Memory B cell (primary cell): Measurements from ENCODE around the gene BBC3.
"Not testable (repeated sequence)": the region's sequence is repeated elsewhere in the genome, so short reads cannot be mapped to it uniquely, and the experiment has no call there.

ENCODE experiments used
- ATAC-seq: fragments of 150-1000 bp; cut with Tn5 transposase; 2 replicates; pipeline ENCODE4 v1.10.0; 2021; ENCODE audit warnings: low read depth, mild to moderate bottlenecking, moderate library complexity
- DNase-seq, 2 donors: peaks; one replicate each; pipeline ENCODE4 v3.0.0; 2022; ENCODE audit warnings: low spot score in 2 of 2
- H3K27ac Mint-ChIP-seq: one replicate; pipeline ENCODE4 v1.8.0; 2022; ENCODE audit warnings: mild to moderate bottlenecking, moderate library complexity, mixed read lengths
- H3K27me3 Mint-ChIP-seq: one replicate; pipeline ENCODE4 v1.8.0; 2022; ENCODE audit warnings: mixed read lengths
- H3K36me3 Mint-ChIP-seq: one replicate; pipeline ENCODE4 v1.8.0; 2022; ENCODE audit warnings: mild to moderate bottlenecking, mixed read lengths
- H3K4me1 Mint-ChIP-seq: one replicate; pipeline ENCODE4 v1.8.0; 2022; ENCODE audit warnings: mixed read lengths
- H3K4me3 Mint-ChIP-seq: one replicate; pipeline ENCODE4 v1.8.0; 2022; ENCODE audit warnings: mild to moderate bottlenecking, moderate library complexity, mixed read lengths
- H3K9me3 Mint-ChIP-seq: one replicate; pipeline ENCODE4 v1.8.0; 2022; ENCODE audit warnings: mixed read lengths

BBC3 gene

GRCh38 chr19:47230921-47231214 lies at the start of gene BBC3:
TSS of gene BBC3 (minus strand) at chr19:47231199. CDS start at chr19:47228431, 2,768 bp downstream.
- ATAC-seq (no peak), DNase-seq (no peak)
- Mint-ChIP-seq H3K4me1 (peaks cover 14% of the 10 kb centered on the region), H3K27me3 (no peaks in the 10 kb centered on the region), H3K4me3 (peak within 1 kb of the TSS; percentile 74), H3K36me3 (no peaks in the 10 kb centered on the region), H3K27ac (peak within 1 kb of the TSS; percentile 24), H3K9me3 (no peaks in the 10 kb centered on the region)

DNA sequence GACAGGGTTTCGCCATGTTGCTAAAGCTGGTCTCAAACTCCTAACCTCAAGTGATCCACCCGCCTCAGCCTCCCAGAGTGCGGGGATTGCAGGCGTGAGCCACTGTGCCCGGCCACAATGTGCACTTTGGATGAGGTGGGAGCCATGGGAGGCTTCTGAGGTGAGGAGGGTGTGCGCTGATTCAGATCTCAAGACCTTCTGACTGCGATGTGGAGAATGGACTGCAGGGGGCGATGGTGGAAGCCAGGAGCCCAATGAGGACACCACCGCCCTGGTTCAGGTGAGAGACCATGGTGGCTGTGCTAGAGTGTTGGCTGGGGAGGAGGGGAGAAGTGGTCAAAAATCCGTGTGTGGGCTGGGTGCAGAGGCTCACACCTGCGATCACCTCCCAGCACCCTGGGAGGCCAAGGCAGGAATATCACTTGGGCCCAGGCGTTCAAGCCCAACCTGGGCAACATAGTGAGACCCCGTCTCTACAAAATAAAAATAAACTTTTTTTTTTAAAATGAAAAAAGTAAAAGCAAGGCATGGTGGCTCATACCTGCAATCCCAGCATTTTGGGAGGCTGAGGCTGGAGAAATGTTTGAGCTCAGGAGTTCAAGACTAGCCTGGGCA lies 49.3 kb upstream of the BBC3 start:
- H3K4me1 Mint-ChIP-seq, result peaks cover 16% of the 10 kb centered on the region
- no peaks in the 10 kb centered on the region for H3K9me3 Mint-ChIP-seq
- no peaks in the 10 kb centered on the region for H3K27me3 Mint-ChIP-seq
- H3K36me3 Mint-ChIP-seq, result peaks cover 2% of the 10 kb centered on the region
- DNase-seq, result no peak
- H3K4me3 Mint-ChIP-seq, result no peak overlapping the region
- peak; percentile 59 for ATAC-seq
- no peak overlapping the region for H3K27ac Mint-ChIP-seq

- not testable (repeated sequence) for ATAC-seq, H3K27ac Mint-ChIP-seq, H3K9me3 Mint-ChIP-seq, DNase-seq, H3K27me3 Mint-ChIP-seq, H3K4me3 Mint-ChIP-seq, H3K36me3 Mint-ChIP-seq
- peaks cover 22% of the 10 kb centered on the region for H3K4me1 Mint-ChIP-seq
Measured at GRCh38 chr19:47276513-47276912, 45.5 kb upstream of the BBC3 start.

DNA sequence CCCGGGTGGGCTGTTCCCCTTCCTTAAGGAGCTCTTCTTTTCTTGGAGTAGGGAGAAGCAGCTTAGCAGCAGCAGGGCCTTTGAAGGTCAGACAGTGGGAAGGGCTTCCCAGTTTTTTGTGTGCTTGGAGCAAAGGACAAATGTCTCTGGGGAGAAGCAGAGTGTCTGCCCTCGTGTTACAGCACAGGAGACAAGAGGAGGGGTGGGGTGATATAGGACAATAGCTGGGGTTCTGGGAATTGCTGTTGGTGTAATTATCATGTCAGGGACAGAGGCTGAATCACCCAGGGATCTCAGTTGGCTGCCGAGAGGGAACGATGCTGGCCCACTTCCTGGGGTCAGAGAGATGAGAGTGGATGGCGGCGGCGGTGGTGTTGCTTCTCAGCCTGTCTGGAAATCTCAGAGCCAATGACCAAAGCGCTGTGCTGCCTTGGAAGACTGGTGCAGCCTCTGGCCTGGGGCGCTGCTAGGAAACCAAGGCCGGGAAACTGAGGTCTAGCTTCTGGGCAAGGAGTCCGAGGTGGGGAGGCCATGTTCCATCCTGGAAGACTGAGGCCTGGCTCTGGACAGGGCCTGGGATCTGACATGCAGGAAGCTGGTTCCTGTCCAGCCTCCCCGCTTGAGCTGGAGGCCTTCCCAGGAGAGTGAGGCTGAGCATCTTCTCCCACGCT lies 44.9 kb upstream of the BBC3 start:
- H3K4me3 Mint-ChIP-seq, result peak overlapping the region; percentile 82
- no peaks in the 10 kb centered on the region for H3K9me3 Mint-ChIP-seq
- DNase-seq (no peak), ATAC-seq (no peak)
- H3K27me3 Mint-ChIP-seq, result no peaks in the 10 kb centered on the region
- H3K36me3 Mint-ChIP-seq, result peaks cover 4% of the 10 kb centered on the region
- H3K4me1 Mint-ChIP-seq, result peaks cover 22% of the 10 kb centered on the region
- peak overlapping the region; percentile 79 for H3K27ac Mint-ChIP-seq

GRCh38 chr19:47274891-47275761 lies 44.1 kb upstream of the BBC3 start:
- peak; percentile 30 for ATAC-seq
- Mint-ChIP-seq H3K4me1 (peaks cover 22% of the 10 kb centered on the region), H3K27ac (peak overlapping the region; percentile 79), H3K36me3 (peaks cover 10% of the 10 kb centered on the region), H3K27me3 (no peaks in the 10 kb centered on the region), H3K4me3 (peak overlapping the region; percentile 82), H3K9me3 (no peaks in the 10 kb centered on the region)
- no peak for DNase-seq

GRCh38 chr19:47274071-47274890 lies 43.3 kb upstream of the BBC3 start, which contains the start of gene INAFM1:
TSS of gene INAFM1 (plus strand) at chr19:47274885. CDS start at chr19:47274920, 35 bp downstream.
- Mint-ChIP-seq H3K27ac (peak within 1 kb of the TSS; percentile 99), H3K4me1 (peaks cover 22% of the 10 kb centered on the region), H3K36me3 (peaks cover 13% of the 10 kb centered on the region), H3K9me3 (no peaks in the 10 kb centered on the region), H3K27me3 (no peaks in the 10 kb centered on the region), H3K4me3 (peak within 1 kb of the TSS; percentile 99)
- ATAC-seq (peak; percentile 69), DNase-seq (peak; percentile 100)

DNA sequence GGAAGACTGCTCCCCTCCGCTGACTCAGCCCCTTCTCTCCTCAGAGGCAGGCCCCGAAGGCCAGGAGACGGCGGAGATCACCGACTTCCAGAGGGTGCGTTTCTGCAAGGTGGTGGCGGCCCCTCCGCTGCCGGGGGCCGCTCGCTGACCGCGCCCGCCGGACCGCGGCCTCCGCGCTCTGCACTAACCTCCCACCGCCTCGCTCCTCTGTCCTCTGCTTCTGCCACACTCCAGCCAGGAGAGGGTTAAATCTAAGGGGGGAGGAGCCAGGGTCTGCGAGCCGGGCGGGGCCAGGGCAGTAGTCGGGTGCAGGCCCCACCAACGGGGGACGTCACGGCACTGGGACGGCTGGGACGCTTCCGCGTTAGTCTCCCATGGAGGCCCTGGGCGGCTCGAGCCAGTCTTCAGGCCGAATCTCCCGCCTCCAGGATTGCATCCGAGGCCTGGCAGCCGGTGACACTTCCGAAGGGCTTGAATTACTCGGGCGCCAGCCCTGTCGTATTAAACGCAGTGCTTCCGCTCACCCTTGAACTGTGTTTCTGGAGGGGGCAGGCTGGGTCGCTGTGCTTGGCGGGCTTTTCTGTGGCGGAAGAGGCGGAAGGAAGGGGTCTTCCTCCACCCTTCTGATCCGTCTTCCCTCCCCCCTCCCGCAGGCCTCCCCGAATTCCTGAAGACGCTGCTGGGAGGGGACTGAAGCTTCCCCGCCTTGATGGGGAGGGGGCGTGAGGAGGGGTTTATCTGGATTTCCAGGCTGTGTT lies 42.5 kb upstream of the BBC3 start:
- H3K9me3 Mint-ChIP-seq, result no peaks in the 10 kb centered on the region
- ATAC-seq, result peak; percentile 60
- no peaks in the 10 kb centered on the region for H3K27me3 Mint-ChIP-seq
- peak; percentile 87 to 88 for DNase-seq
- peaks cover 16% of the 10 kb centered on the region for H3K36me3 Mint-ChIP-seq
- peak overlapping the region; percentile 99 for H3K4me3 Mint-ChIP-seq
- peaks cover 22% of the 10 kb centered on the region for H3K4me1 Mint-ChIP-seq
- peak overlapping the region; percentile 99 for H3K27ac Mint-ChIP-seq

GRCh38 chr19:47272448-47273312 lies 41.7 kb upstream of the BBC3 start:
- Mint-ChIP-seq H3K4me1 (peaks cover 19% of the 10 kb centered on the region), H3K27me3 (no peaks in the 10 kb centered on the region), H3K36me3 (peaks cover 16% of the 10 kb centered on the region), H3K27ac (peak overlapping the region; percentile 99), H3K9me3 (no peaks in the 10 kb centered on the region), H3K4me3 (peak overlapping the region; percentile 99)
- ATAC-seq (no peak), DNase-seq (no peak)

DNA sequence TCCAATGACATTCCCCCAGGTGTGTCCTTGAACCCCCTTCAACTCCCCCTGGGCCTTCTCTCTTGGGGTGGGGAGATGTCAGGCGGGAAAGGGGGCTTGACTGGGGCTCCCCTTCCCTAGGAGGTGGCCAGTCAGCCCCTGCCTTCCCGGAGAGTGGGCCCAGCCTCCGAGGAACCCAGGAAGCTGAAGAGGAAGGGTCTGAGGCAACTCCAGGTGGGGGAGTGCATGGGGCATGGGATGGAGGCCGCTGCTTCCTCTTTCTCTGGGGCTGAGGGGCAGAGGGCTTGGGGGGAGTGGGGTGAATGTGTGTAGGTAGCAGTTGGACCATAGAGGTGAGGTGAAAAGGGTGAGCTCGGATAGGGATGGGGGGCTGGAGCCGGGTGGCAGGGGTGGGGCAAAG lies 41.0 kb upstream of the BBC3 start:
- no peaks in the 10 kb centered on the region for H3K27me3 Mint-ChIP-seq
- no peak overlapping the region for H3K27ac Mint-ChIP-seq
- DNase-seq, result no peak
- peaks cover 16% of the 10 kb centered on the region for H3K36me3 Mint-ChIP-seq
- peaks cover 19% of the 10 kb centered on the region for H3K4me1 Mint-ChIP-seq
- H3K9me3 Mint-ChIP-seq, result no peaks in the 10 kb centered on the region
- no peak for ATAC-seq
- H3K4me3 Mint-ChIP-seq, result peak overlapping the region; percentile 99

- no peak overlapping the region for H3K27ac Mint-ChIP-seq
- no peaks in the 10 kb centered on the region for H3K9me3 Mint-ChIP-seq
- DNase-seq, result no peak
- ATAC-seq, result no peak
- H3K36me3 Mint-ChIP-seq, result peaks cover 18% of the 10 kb centered on the region
- no peaks in the 10 kb centered on the region for H3K27me3 Mint-ChIP-seq
- H3K4me3 Mint-ChIP-seq, result no peak overlapping the region
- H3K4me1 Mint-ChIP-seq, result peaks cover 13% of the 10 kb centered on the region
Measured at GRCh38 chr19:47270408-47270807, 39.4 kb upstream of the BBC3 start.

- Mint-ChIP-seq H3K36me3 (peaks cover 20% of the 10 kb centered on the region), H3K4me1 (peaks cover 10% of the 10 kb centered on the region), H3K9me3 (no peaks in the 10 kb centered on the region), H3K27ac (no peak overlapping the region), H3K27me3 (no peaks in the 10 kb centered on the region), H3K4me3 (no peak overlapping the region)
- DNase-seq (no peak), ATAC-seq (no peak)
Measured at GRCh38 chr19:47269596-47269995, 38.6 kb upstream of the BBC3 start.

DNA sequence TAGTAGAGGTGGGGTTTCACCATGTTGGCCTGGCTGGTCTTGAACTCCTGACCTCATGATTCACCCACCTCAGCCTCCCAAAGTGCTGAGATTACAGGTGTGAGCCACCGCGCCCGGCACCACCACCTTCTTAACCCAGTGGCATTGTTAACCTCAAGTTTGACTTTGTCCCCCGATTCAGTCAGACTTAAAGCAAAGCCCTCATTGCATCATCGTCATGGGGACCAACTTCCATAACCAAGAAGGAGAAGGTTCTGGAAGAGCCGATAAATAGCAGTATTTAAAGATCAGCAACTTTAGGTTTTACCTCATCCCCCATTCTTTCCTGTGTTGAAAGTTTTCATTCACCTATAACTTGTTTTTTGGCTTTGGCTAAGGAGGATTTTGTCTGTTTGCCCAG lies 37.0 kb upstream of the BBC3 start:
- H3K27me3 Mint-ChIP-seq, result no peaks in the 10 kb centered on the region
- ATAC-seq (no peak), DNase-seq (no peak)
- peaks cover 25% of the 10 kb centered on the region for H3K36me3 Mint-ChIP-seq
- H3K4me3 Mint-ChIP-seq, result no peak overlapping the region
- no peak overlapping the region for H3K27ac Mint-ChIP-seq
- peaks cover 10% of the 10 kb centered on the region for H3K4me1 Mint-ChIP-seq
- H3K9me3 Mint-ChIP-seq, result no peaks in the 10 kb centered on the region
